Measurements from ENCODE around the gene SERP1.

- no peak for TF ChIP-seq CTCF (IDR thresholded peaks at IDR 0.05)
- no peak for TF ChIP-seq POLR2A (IDR thresholded peaks at IDR 0.05)
Observed at GRCh38 chr3:150544726-150545125, 1.6 kb downstream of the SERP1 start.

Data from transverse colon (tissue), 3 donors.